ENCODE measurements around the gene FKRP.

FKRP gene

GRCh38 chr19:46723023-46723461, 22.8 kb upstream of the FKRP start:
- WGBS (ENCODE audit: insufficient coverage), result 18% methylated on average over 15 of the region's 16 CpGs
- Histone ChIP-seq H3K27me3 (replicated peaks in 2 of 5; ENCODE audit: control insufficient read depth in 4 of 5, insufficient read depth in 5 of 5, low read length in 4 of 5) (no peaks in the 10 kb centered on the region), H3K36me3 (ENCODE audit: control insufficient read depth in 4 of 4, insufficient read depth in 4 of 4, low read length in 3 of 4) (peaks cover 2 to 92% (median 59%) of the 10 kb centered on the region in 4 experiments), H3K4me3 (ENCODE audit: control insufficient read depth in 1 of 7, extremely low read depth in 1 of 7, insufficient read depth in 4 of 7, low read depth in 2 of 7, low read length in 6 of 7) (peak overlapping the region in 3 of 7 experiments; percentile 1 to 18 (median 11)), H3K4me1 (ENCODE audit: control extremely low read depth in 1 of 4, control insufficient read depth in 4 of 4, insufficient read depth in 4 of 4, low read length in 3 of 4) (peaks cover 6 to 65% (median 53%) of the 10 kb centered on the region in 4 experiments), H3K27ac (ENCODE audit: insufficient read depth in 1 of 2, low read depth in 1 of 2, low read length in 2 of 2, poor library complexity in 1 of 2, severe bottlenecking in 2 of 2) (no peak overlapping the region), H3K9me3 (ENCODE audit: control extremely low read depth in 1 of 5, control insufficient read depth in 4 of 5, insufficient read depth in 2 of 5, low read depth in 1 of 5, low read length in 4 of 5) (no peaks in the 10 kb centered on the region)
- ChIA-PET CTCF (interaction anchor here (0.6 to 15.9 kb wide), 6 partner anchors 11 to 106 kb away, joined by 3 to 356 read pairs (median 3); partner anchors contain the start of gene PRKD2), POLR2A (interaction anchor here (0.5 to 1.2 kb wide), 3 partner anchors 9 to 124 kb away, joined by 3 to 5 read pairs (median 4); no protein-coding TSS in a partner anchor)
- peak in 2 of 3 donors; percentile 51 to 61 for DNase-seq

DNA sequence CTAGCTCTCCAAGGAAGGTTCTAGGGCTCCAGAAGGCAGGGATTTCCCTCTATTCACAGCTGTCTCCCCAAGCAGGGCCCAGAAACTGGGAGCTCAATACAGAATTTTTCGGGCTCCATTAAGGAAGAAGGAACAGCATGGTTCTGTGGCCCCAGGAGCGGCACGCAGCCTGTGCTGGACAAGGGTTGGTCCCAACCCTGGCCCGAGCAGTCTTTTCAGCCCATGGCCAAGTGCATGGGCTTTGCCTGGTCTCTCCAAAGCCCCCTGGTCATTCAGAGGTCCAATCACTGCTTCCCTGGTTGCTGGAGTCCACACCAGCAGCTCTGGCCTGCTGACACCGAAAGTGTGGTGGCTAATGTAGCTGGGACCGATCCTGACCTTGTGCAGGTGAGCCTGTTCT, 22.4 kb upstream of the FKRP start:
- Histone ChIP-seq H3K27me3 (replicated peaks in 2 of 5; ENCODE audit: control insufficient read depth in 4 of 5, insufficient read depth in 5 of 5, low read length in 4 of 5) (no peaks in the 10 kb centered on the region), H3K36me3 (ENCODE audit: control insufficient read depth in 4 of 4, insufficient read depth in 4 of 4, low read length in 3 of 4) (peaks cover 2 to 95% (median 61%) of the 10 kb centered on the region in 4 experiments), H3K27ac (ENCODE audit: insufficient read depth in 1 of 2, low read depth in 1 of 2, low read length in 2 of 2, poor library complexity in 1 of 2, severe bottlenecking in 2 of 2) (no peak overlapping the region), H3K9me3 (ENCODE audit: control extremely low read depth in 1 of 5, control insufficient read depth in 4 of 5, insufficient read depth in 2 of 5, low read depth in 1 of 5, low read length in 4 of 5) (no peaks in the 10 kb centered on the region), H3K4me1 (ENCODE audit: control extremely low read depth in 1 of 4, control insufficient read depth in 4 of 4, insufficient read depth in 4 of 4, low read length in 3 of 4) (peaks cover 4 to 65% (median 53%) of the 10 kb centered on the region in 4 experiments), H3K4me3 (ENCODE audit: control insufficient read depth in 1 of 7, extremely low read depth in 1 of 7, insufficient read depth in 4 of 7, low read depth in 2 of 7, low read length in 6 of 7) (peak overlapping the region in 2 of 7 experiments; percentile 11 to 19)
- POLR2A ChIA-PET, result interaction anchor here (0.5 to 1.2 kb wide), 3 partner anchors 9 to 124 kb away, joined by 3 to 5 read pairs (median 4); no protein-coding TSS in a partner anchor
- CTCF ChIA-PET, result interaction anchor here (1.1 to 15.9 kb wide), 6 partner anchors 11 to 107 kb away, joined by 3 to 356 read pairs (median 3); partner anchors contain the start of gene PRKD2
- 93% methylated on average over 6 of the region's 6 CpGs for WGBS (ENCODE audit: insufficient coverage)
- no peak for DNase-seq

DNA sequence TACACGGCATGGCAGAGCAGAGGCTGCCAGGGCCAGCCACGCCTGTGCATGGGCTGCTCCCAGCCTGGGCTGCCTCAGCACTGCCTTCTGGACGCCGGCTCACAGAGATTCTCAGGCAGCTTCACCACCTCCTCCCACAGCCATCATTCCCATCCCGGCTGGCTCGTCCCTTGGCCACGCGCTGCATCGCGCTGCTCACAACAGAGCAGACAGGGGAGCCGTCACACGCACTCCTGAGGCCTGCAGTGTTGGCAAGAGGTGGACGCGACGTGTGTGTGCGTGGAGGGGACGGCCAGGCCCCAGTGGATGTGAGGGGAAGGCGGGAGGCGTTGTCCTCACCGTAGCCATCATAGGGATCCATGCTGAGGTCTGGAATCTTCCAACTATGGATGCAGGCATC, 21.4 kb upstream of the FKRP start:
- Histone ChIP-seq H3K36me3 (ENCODE audit: control insufficient read depth in 4 of 4, insufficient read depth in 4 of 4, low read length in 3 of 4) (peaks cover 6 to 95% (median 67%) of the 10 kb centered on the region in 4 experiments), H3K9me3 (ENCODE audit: control extremely low read depth in 1 of 5, control insufficient read depth in 4 of 5, insufficient read depth in 2 of 5, low read depth in 1 of 5, low read length in 4 of 5) (no peaks in the 10 kb centered on the region), H3K27me3 (replicated peaks in 2 of 5; ENCODE audit: control insufficient read depth in 4 of 5, insufficient read depth in 5 of 5, low read length in 4 of 5) (no peaks in the 10 kb centered on the region), H3K27ac (ENCODE audit: insufficient read depth in 1 of 2, low read depth in 1 of 2, low read length in 2 of 2, poor library complexity in 1 of 2, severe bottlenecking in 2 of 2) (no peak overlapping the region), H3K4me3 (ENCODE audit: control insufficient read depth in 1 of 7, extremely low read depth in 1 of 7, insufficient read depth in 4 of 7, low read depth in 2 of 7, low read length in 6 of 7) (no peak overlapping the region), H3K4me1 (ENCODE audit: control extremely low read depth in 1 of 4, control insufficient read depth in 4 of 4, insufficient read depth in 4 of 4, low read length in 3 of 4) (peaks cover 2 to 61% (median 53%) of the 10 kb centered on the region in 4 experiments)
- 98% methylated on average over 17 of the region's 20 CpGs for WGBS (ENCODE audit: insufficient coverage)
- POLR2A ChIA-PET, result no interaction called here
- CTCF ChIA-PET, result interaction anchor here (1.1 to 15.9 kb wide), 4 partner anchors 15 to 31 kb away, joined by 3 to 356 read pairs (median 4); partner anchors contain the start of gene PRKD2
- DNase-seq, result no peak

DNA sequence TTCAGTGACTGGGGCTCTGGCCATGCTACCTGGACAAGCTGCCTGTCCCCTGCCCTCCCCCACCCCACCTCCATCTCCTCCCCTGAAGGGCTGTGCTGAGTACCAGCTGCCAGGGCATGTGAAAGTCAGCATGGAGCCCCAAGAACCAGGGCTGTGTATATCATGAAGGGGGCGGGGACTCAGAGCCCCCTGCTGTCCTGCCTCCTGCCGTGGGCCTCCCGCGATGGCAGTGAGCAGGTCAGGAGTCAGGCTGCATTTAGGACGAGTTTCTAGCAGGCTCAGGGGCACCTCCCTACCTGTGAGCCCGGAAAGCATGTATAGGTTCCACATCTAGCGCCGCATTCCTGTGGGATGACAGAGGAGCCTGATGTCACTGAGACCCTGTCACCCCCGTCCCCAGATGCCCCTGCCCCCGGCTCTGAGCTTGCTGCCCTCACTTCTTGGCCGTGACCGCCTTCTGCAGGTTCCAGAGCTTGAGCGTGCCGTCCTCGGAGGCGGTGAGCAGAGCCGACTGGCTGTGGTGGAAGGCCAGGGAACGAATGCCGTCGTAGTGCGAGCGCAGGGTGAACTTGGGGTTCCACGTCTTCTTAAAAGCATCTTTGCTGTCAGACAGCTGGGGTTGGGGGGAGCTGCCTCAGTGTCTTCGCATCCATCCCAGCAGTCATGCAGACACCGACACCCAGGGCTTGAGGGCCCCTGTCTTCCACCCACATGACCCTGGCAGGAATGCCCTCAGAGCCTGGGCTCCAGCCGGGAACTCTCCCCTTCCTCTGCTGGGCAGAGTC, 20.6 kb upstream of the FKRP start:
- POLR2A ChIA-PET, result no interaction called here
- peaks cover 6 to 95% (median 68%) of the 10 kb centered on the region in 4 experiments for H3K36me3 ChIP-seq (ENCODE audit: control insufficient read depth in 4 of 4, insufficient read depth in 4 of 4, low read length in 3 of 4)
- H3K27me3 ChIP-seq (replicated peaks in 2 of 5; ENCODE audit: control insufficient read depth in 4 of 5, insufficient read depth in 5 of 5, low read length in 4 of 5), result no peaks in the 10 kb centered on the region
- peaks cover 2 to 58% (median 46%) of the 10 kb centered on the region in 4 experiments for H3K4me1 ChIP-seq (ENCODE audit: control extremely low read depth in 1 of 4, control insufficient read depth in 4 of 4, insufficient read depth in 4 of 4, low read length in 3 of 4)
- no peak overlapping the region for H3K27ac ChIP-seq (ENCODE audit: insufficient read depth in 1 of 2, low read depth in 1 of 2, low read length in 2 of 2, poor library complexity in 1 of 2, severe bottlenecking in 2 of 2)
- no peak for DNase-seq
- no peak overlapping the region for H3K4me3 ChIP-seq (ENCODE audit: control insufficient read depth in 1 of 7, extremely low read depth in 1 of 7, insufficient read depth in 4 of 7, low read depth in 2 of 7, low read length in 6 of 7)
- CTCF ChIA-PET, result interaction anchor here (0.7 to 15.9 kb wide), 3 partner anchors 16 to 28 kb away, joined by 3 to 356 read pairs (median 4); partner anchors contain the start of gene PRKD2
- no peaks in the 10 kb centered on the region for H3K9me3 ChIP-seq (ENCODE audit: control extremely low read depth in 1 of 5, control insufficient read depth in 4 of 5, insufficient read depth in 2 of 5, low read depth in 1 of 5, low read length in 4 of 5)
- WGBS (ENCODE audit: insufficient coverage), result 97% methylated on average over 22 of the region's 26 CpGs

DNA sequence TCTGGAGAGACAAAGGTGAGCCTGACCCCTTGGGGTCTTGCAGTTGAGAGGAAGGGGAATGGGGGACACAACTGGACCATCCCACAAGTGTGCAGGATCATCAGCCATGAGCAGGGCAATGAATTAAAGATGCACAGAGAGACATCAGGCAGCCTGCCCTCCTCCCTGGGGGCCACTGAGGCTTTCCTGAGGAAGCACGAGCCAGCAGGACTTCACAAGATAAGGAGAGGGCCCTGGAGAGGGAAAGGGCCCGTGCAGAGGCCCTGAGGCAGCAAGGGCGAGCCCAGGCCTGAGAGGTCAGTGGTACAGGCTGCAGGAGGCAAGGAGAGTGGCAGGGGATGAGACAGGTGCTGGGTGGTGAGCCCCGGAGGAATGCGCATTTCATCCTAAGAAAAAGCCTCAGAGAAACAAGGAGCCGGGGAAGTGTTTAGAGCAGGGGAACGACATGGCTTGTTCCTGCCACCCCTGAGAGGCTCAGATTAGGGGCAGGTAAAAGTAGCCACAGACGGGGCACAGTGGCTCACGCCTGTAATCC, 19.9 kb upstream of the FKRP start:
- Histone ChIP-seq H3K4me1 (ENCODE audit: control extremely low read depth in 1 of 4, control insufficient read depth in 4 of 4, insufficient read depth in 4 of 4, low read length in 3 of 4) (peaks cover 2 to 59% (median 49%) of the 10 kb centered on the region in 4 experiments), H3K27ac (ENCODE audit: insufficient read depth in 1 of 2, low read depth in 1 of 2, low read length in 2 of 2, poor library complexity in 1 of 2, severe bottlenecking in 2 of 2) (no peak overlapping the region), H3K36me3 (ENCODE audit: control insufficient read depth in 4 of 4, insufficient read depth in 4 of 4, low read length in 3 of 4) (peaks cover 3 to 95% (median 66%) of the 10 kb centered on the region in 4 experiments), H3K9me3 (ENCODE audit: control extremely low read depth in 1 of 5, control insufficient read depth in 4 of 5, insufficient read depth in 2 of 5, low read depth in 1 of 5, low read length in 4 of 5) (no peaks in the 10 kb centered on the region), H3K27me3 (replicated peaks in 2 of 5; ENCODE audit: control insufficient read depth in 4 of 5, insufficient read depth in 5 of 5, low read length in 4 of 5) (no peaks in the 10 kb centered on the region), H3K4me3 (ENCODE audit: control insufficient read depth in 1 of 7, extremely low read depth in 1 of 7, insufficient read depth in 4 of 7, low read depth in 2 of 7, low read length in 6 of 7) (no peak overlapping the region)
- WGBS (ENCODE audit: insufficient coverage), result 90% methylated on average over 7 of the region's 9 CpGs
- POLR2A ChIA-PET, result no interaction called here
- CTCF ChIA-PET, result interaction anchor here (0.7 to 15.9 kb wide), 2 partner anchors 17 to 28 kb away, joined by 3 to 356 read pairs; partner anchors contain the start of gene PRKD2
- DNase-seq, result no peak

- 99% methylated on average over 9 of the region's 10 CpGs for WGBS (ENCODE audit: insufficient coverage)
- H3K4me1 ChIP-seq (ENCODE audit: control extremely low read depth in 1 of 4, control insufficient read depth in 4 of 4, insufficient read depth in 4 of 4, low read length in 3 of 4), result peaks cover 2 to 59% (median 53%) of the 10 kb centered on the region in 4 experiments
- H3K9me3 ChIP-seq (ENCODE audit: control extremely low read depth in 1 of 5, control insufficient read depth in 4 of 5, insufficient read depth in 2 of 5, low read depth in 1 of 5, low read length in 4 of 5), result no peaks in the 10 kb centered on the region
- no peaks in the 10 kb centered on the region for H3K27me3 ChIP-seq (replicated peaks in 2 of 5; ENCODE audit: control insufficient read depth in 4 of 5, insufficient read depth in 5 of 5, low read length in 4 of 5)
- no peak overlapping the region for H3K27ac ChIP-seq (ENCODE audit: insufficient read depth in 1 of 2, low read depth in 1 of 2, low read length in 2 of 2, poor library complexity in 1 of 2, severe bottlenecking in 2 of 2)
- ChIA-PET CTCF (interaction anchor here (0.6 to 15.9 kb wide), 4 partner anchors 17 to 221 kb away, joined by 3 to 356 read pairs (median 8); partner anchors contain the start of gene PRKD2), POLR2A (interaction anchor here (2.8 kb wide), 1 partner anchor 12 kb away, joined by 15 read pairs; no protein-coding TSS in a partner anchor)
- no peak for DNase-seq
- no peak overlapping the region for H3K4me3 ChIP-seq (ENCODE audit: control insufficient read depth in 1 of 7, extremely low read depth in 1 of 7, insufficient read depth in 4 of 7, low read depth in 2 of 7, low read length in 6 of 7)
- peaks cover 3 to 89% (median 61%) of the 10 kb centered on the region in 4 experiments for H3K36me3 ChIP-seq (ENCODE audit: control insufficient read depth in 4 of 4, insufficient read depth in 4 of 4, low read length in 3 of 4)
These were observed 19.3 kb upstream of the FKRP start for GRCh38 chr19:46726551-46726950.

All from common myeloid progenitor, CD34-positive (primary cell).